GM19238 (cell line): ENCODE data around the gene ZNF80.

ENCODE experiments used
- DNase-seq: peaks from one replicate; pipeline ENCODE4 v3.0.0; 2011; ENCODE audit warnings: low spot score; ENCODE audit not compliant: insufficient read length

Gene ZNF80

GRCh38 chr3:114219741-114220140 is 17.6 kb downstream of the ZNF80 start:
- DNase-seq, result no peak

- DNase-seq, result no peak
These were observed 18.7 kb downstream of the ZNF80 start for GRCh38 chr3:114218578-114219185.

GRCh38 chr3:114218006-114218405 is 19.4 kb downstream of the ZNF80 start:
- DNase-seq, result no peak

GRCh38 chr3:114217266-114217665 is 20.1 kb downstream of the ZNF80 start:
- DNase-seq, result no peak

- no peak for DNase-seq
These were observed 21.0 kb downstream of the ZNF80 start for GRCh38 chr3:114216186-114216970.

- no peak for DNase-seq
These were observed 22.6 kb downstream of the ZNF80 start for GRCh38 chr3:114214542-114215341.

GRCh38 chr3:114213627-114214541 is 23.5 kb downstream of the ZNF80 start:
- DNase-seq, result peak; percentile 42

- no peak for DNase-seq
These were observed 24.1 kb downstream of the ZNF80 start for GRCh38 chr3:114213292-114213626.

GRCh38 chr3:114212646-114213045 is 24.7 kb downstream of the ZNF80 start:
- no peak for DNase-seq

GRCh38 chr3:114207768-114208167 is 29.6 kb downstream of the ZNF80 start:
- no peak for DNase-seq

- no peak for DNase-seq
These were observed 31.0 kb downstream of the ZNF80 start for GRCh38 chr3:114206342-114206741.

GRCh38 chr3:114205541-114205940 is 31.8 kb downstream of the ZNF80 start:
- no peak for DNase-seq

- no peak for DNase-seq
These were observed 42.6 kb downstream of the ZNF80 start for GRCh38 chr3:114194750-114195149.

GRCh38 chr3:114192136-114192535 is 45.2 kb downstream of the ZNF80 start:
- no peak for DNase-seq

- no peak for DNase-seq
These were observed 50.9 kb downstream of the ZNF80 start for GRCh38 chr3:114186501-114186900.
